SK-N-SH treated with all-trans-retinoic acid at 6 μM for 48 hours (cell line): ENCODE results near the gene FRAS1.

ENCODE experiments used
- ATAC-seq: fragments of 200-7000 bp; cut with Tn5 transposase; 3 replicates; pipeline ENCODE4 v1.9.1; 2020; ENCODE audit warnings: mild to moderate bottlenecking, moderate library complexity
- ARNTL ChIP-seq: fragments of 450-650 bp; formaldehyde crosslinking; IDR thresholded peaks from 2 replicates; pipeline ENCODE4 v1.5.0; 2020; ENCODE audit warnings: low read depth, mild to moderate bottlenecking, moderate library complexity, borderline replicate concordance
- BACH2 ChIP-seq: fragments of 250-450 bp; sonication (Bioruptor Pico); IDR thresholded peaks from 2 replicates; pipeline ENCODE4 v1.9.0; 2021; ENCODE audit warnings: mild to moderate bottlenecking, borderline replicate concordance
- CSDC2 ChIP-seq: fragments of 250-450 bp; sonication (Bioruptor Pico); IDR thresholded peaks from 2 replicates; pipeline ENCODE4 v1.5.0; 2020; ENCODE audit warnings: mild to moderate bottlenecking, moderate library complexity
- CSRNP3 ChIP-seq: fragments of 250-450 bp; sonication (Bioruptor Pico); IDR thresholded peaks from 2 replicates; pipeline ENCODE4 v1.5.1; 2021; ENCODE audit warnings: mild to moderate bottlenecking, moderate library complexity
- ESRRG ChIP-seq: fragments of 250-450 bp; sonication (Bioruptor Pico); IDR thresholded peaks from 2 replicates; pipeline ENCODE4 v1.6.1; 2021; ENCODE audit warnings: mild to moderate bottlenecking
- GLIS3 ChIP-seq: fragments of 250-450 bp; sonication (Bioruptor Pico); IDR thresholded peaks from 2 replicates; pipeline ENCODE4 v1.5.0; 2020; ENCODE audit warnings: mild to moderate bottlenecking, moderate library complexity
- ISL1 ChIP-seq: fragments of 250-450 bp; sonication (Bioruptor Pico); IDR thresholded peaks from 2 replicates; pipeline ENCODE4 v2.1.2; 2022; ENCODE audit warnings: mild to moderate bottlenecking, moderate library complexity
- OSR1 ChIP-seq: fragments of 250-450 bp; sonication (Bioruptor Pico); IDR thresholded peaks from 2 replicates; pipeline ENCODE4 v1.8.0; 2022; ENCODE audit warnings: moderate library complexity, mild to moderate bottlenecking, inconsistent platforms
- PPARA ChIP-seq: fragments of 250-450 bp; sonication (Bioruptor Pico); IDR thresholded peaks from 2 replicates; pipeline ENCODE4 v1.5.0; 2020; ENCODE audit warnings: mild to moderate bottlenecking, borderline replicate concordance
- RARB ChIP-seq: fragments of 250-450 bp; sonication (Bioruptor Pico); IDR thresholded peaks from 2 replicates; pipeline ENCODE4 v1.8.0; 2021; ENCODE audit warnings: mild to moderate bottlenecking, moderate library complexity
- TCF4 ChIP-seq: fragments of 250-450 bp; sonication (Bioruptor Pico); IDR thresholded peaks from 2 replicates; pipeline ENCODE4 v1.8.0; 2021; ENCODE audit warnings: mild to moderate bottlenecking, moderate library complexity, borderline replicate concordance
- TOX ChIP-seq: fragments of 250-450 bp; sonication (Bioruptor Pico); IDR thresholded peaks from 2 replicates; pipeline ENCODE4 v1.8.0; 2021; ENCODE audit warnings: mild to moderate bottlenecking, moderate library complexity, borderline replicate concordance
- TSHZ2 ChIP-seq: fragments of 250-450 bp; sonication (Bioruptor Pico); IDR thresholded peaks from 2 replicates; pipeline ENCODE4 v1.5.0; 2020; ENCODE audit warnings: mild to moderate bottlenecking, moderate library complexity
- ZC3H10 ChIP-seq: fragments of 250-450 bp; sonication (Bioruptor Pico); IDR thresholded peaks from 2 replicates; pipeline ENCODE4 v1.5.1; 2021; ENCODE audit warnings: mild to moderate bottlenecking, moderate library complexity
- ZFP3 ChIP-seq: fragments of 250-450 bp; sonication (Bioruptor Pico); IDR thresholded peaks from 2 replicates; pipeline ENCODE4 v1.5.0; 2020; ENCODE audit warnings: mild to moderate bottlenecking, moderate library complexity
- ZFP30 ChIP-seq: fragments of 450-650 bp; formaldehyde crosslinking; IDR thresholded peaks from 2 replicates; pipeline ENCODE4 v1.5.0; 2022; ENCODE audit warnings: mild to moderate bottlenecking, moderate library complexity
- ZNF565 ChIP-seq: fragments of 450-650 bp; formaldehyde crosslinking; conservative IDR thresholded peaks from 2 replicates; pipeline ENCODE4 v1.5.0; 2020; ENCODE audit warnings: low read depth, mild to moderate bottlenecking, moderate library complexity
- ZNF70 ChIP-seq: fragments of 450-650 bp; formaldehyde crosslinking; IDR thresholded peaks from 2 replicates; pipeline ENCODE4 v1.5.0; 2020; ENCODE audit warnings: mild to moderate bottlenecking, moderate library complexity
- ZNF8 ChIP-seq: fragments of 450-650 bp; formaldehyde crosslinking; IDR thresholded peaks from 2 replicates; pipeline ENCODE4 v1.5.0; 2020; ENCODE audit warnings: mild to moderate bottlenecking, moderate library complexity
- TF ChIP-seq, protein P1 (sequence below): fragments of 250-450 bp; sonication (Bioruptor Pico); IDR thresholded peaks from 2 replicates; pipeline ENCODE4 v1.8.0; 2021; ENCODE audit warnings: low read depth, mild to moderate bottlenecking, moderate library complexity, borderline replicate concordance
- TF ChIP-seq, protein P2 (sequence below): fragments of 250-450 bp; sonication (Bioruptor Pico); IDR thresholded peaks from 2 replicates; pipeline ENCODE4 v1.5.1; 2020; ENCODE audit warnings: low read depth, mild to moderate bottlenecking, moderate library complexity
- TF ChIP-seq, protein P3 (sequence below): fragments of 250-450 bp; sonication (Bioruptor Pico); IDR thresholded peaks from 2 replicates; pipeline ENCODE4 v1.8.0; 2020; ENCODE audit warnings: mild to moderate bottlenecking, moderate library complexity, borderline replicate concordance

The FRAS1 gene

GRCh38 chr4:78292856-78293255 lies 235.7 kb downstream of the FRAS1 start:
- TF ChIP-seq ARNTL (CRISPR knock-in tag) (no peak), OSR1 (no peak), CSDC2 (no peak), ISL1 (CRISPR knock-in tag) (no peak), CSRNP3 (no peak), GLIS3 (no peak), TOX (CRISPR knock-in tag) (no peak), ESRRG (no peak), TSHZ2 (no peak), ZFP30 (CRISPR knock-in tag) (no peak), ZNF565 (CRISPR knock-in tag) (no peak), PPARA (CRISPR knock-in tag) (no peak), ZC3H10 (no peak)
- TF ChIP-seq, protein P1, sequence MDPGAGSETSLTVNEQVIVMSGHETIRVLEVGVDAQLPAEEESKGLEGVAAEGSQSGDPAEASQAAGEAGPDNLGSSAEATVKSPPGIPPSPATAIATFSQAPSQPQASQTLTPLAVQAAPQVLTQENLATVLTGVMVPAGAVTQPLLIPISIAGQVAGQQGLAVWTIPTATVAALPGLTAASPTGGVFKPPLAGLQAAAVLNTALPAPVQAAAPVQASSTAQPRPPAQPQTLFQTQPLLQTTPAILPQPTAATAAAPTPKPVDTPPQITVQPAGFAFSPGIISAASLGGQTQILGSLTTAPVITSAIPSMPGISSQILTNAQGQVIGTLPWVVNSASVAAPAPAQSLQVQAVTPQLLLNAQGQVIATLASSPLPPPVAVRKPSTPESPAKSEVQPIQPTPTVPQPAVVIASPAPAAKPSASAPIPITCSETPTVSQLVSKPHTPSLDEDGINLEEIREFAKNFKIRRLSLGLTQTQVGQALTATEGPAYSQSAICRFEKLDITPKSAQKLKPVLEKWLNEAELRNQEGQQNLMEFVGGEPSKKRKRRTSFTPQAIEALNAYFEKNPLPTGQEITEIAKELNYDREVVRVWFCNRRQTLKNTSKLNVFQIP (CRISPR knock-in tag), result no peak
- ATAC-seq, result no peak

DNA sequence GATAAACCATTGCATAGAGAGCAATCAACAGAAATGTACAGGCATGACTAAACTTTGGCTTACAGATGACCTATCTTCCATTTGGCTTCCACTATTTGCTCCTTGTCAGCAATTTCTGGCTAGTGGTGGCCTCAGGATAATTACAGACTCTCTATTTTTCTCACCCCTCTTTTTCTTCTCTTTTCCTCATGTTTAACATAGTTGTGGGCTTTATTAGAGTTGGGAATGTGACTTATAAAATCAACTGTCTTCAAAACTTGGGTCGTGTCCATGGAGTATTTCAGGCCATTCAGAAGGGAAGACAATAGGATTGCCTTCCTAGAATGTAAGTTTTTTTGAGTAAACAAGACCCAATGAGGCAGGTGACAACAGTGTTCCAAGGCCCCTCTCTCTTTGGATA lies 236.2 kb downstream of the FRAS1 start:
- peak; percentile 22 for ATAC-seq
- no peak for TF ChIP-seq ZNF565 (CRISPR knock-in tag)
- no peak for TF ChIP-seq ARNTL (CRISPR knock-in tag)
- no peak for TF ChIP-seq CSRNP3
- no peak for TF ChIP-seq OSR1
- TF ChIP-seq, protein P2, sequence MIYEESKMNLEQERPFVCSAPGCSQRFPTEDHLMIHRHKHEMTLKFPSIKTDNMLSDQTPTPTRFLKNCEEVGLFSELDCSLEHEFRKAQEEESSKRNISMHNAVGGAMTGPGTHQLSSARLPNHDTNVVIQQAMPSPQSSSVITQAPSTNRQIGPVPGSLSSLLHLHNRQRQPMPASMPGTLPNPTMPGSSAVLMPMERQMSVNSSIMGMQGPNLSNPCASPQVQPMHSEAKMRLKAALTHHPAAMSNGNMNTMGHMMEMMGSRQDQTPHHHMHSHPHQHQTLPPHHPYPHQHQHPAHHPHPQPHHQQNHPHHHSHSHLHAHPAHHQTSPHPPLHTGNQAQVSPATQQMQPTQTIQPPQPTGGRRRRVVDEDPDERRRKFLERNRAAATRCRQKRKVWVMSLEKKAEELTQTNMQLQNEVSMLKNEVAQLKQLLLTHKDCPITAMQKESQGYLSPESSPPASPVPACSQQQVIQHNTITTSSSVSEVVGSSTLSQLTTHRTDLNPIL (CRISPR knock-in tag), result no peak
- TF ChIP-seq, protein P3, sequence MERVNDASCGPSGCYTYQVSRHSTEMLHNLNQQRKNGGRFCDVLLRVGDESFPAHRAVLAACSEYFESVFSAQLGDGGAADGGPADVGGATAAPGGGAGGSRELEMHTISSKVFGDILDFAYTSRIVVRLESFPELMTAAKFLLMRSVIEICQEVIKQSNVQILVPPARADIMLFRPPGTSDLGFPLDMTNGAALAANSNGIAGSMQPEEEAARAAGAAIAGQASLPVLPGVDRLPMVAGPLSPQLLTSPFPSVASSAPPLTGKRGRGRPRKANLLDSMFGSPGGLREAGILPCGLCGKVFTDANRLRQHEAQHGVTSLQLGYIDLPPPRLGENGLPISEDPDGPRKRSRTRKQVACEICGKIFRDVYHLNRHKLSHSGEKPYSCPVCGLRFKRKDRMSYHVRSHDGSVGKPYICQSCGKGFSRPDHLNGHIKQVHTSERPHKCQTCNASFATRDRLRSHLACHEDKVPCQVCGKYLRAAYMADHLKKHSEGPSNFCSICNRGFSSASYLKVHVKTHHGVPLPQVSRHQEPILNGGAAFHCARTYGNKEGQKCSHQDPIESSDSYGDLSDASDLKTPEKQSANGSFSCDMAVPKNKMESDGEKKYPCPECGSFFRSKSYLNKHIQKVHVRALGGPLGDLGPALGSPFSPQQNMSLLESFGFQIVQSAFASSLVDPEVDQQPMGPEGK (CRISPR knock-in tag), result no peak
- no peak for TF ChIP-seq PPARA (CRISPR knock-in tag)
- no peak for TF ChIP-seq GLIS3
- TF ChIP-seq RARB (CRISPR knock-in tag), result no peak
- no peak for TF ChIP-seq CSDC2
- no peak for TF ChIP-seq BACH2 (CRISPR knock-in tag)
- TF ChIP-seq TCF4 (CRISPR knock-in tag), result no peak
- TF ChIP-seq ZNF70, result no peak
- TF ChIP-seq ISL1 (CRISPR knock-in tag), result no peak
- TF ChIP-seq, protein P1 (CRISPR knock-in tag), result no peak
- TF ChIP-seq TOX (CRISPR knock-in tag), result no peak
- TF ChIP-seq ZNF8 (CRISPR knock-in tag), result no peak
- no peak for TF ChIP-seq ZC3H10
- no peak for TF ChIP-seq ESRRG
- TF ChIP-seq ZFP3 (CRISPR knock-in tag), result no peak
